Vagina (tissue), 2 donors: ENCODE data around the gene KBTBD2.

Source experiments
- POLR2A ChIP-seq, 2 donors: fragments of 450-650 bp; IDR thresholded peaks; one replicate each; pipeline ENCODE4 v1.6.1; 2017; ENCODE audit warnings: antibody characterized with exemption in 2 of 2, mild to moderate bottlenecking in 2 of 2, moderate library complexity in 2 of 2
- POLR2AphosphoS5 ChIP-seq, 2 donors: sonication (generic); formaldehyde crosslinking; IDR thresholded peaks; one replicate each; pipeline ENCODE4 v1.9.0; 2017; ENCODE audit warnings: antibody characterized with exemption in 2 of 2, mild to moderate bottlenecking in 2 of 2, low read depth in 1 of 2; ENCODE audit not compliant: insufficient read depth in 1 of 2
- TF ChIP-seq, protein P1 (sequence below), 3 experiments: fragments of 450-650 bp in 2 of 3; fragments of 200-600 bp in 1 of 3; sonication (generic) in 1 of 3; IDR thresholded peaks; one replicate each; pipeline ENCODE4 v1.5.1; 2017 to 2019; ENCODE audit warnings: antibody characterized with exemption in 3 of 3, mild to moderate bottlenecking in 2 of 3, moderate library complexity in 2 of 3

DNA sequence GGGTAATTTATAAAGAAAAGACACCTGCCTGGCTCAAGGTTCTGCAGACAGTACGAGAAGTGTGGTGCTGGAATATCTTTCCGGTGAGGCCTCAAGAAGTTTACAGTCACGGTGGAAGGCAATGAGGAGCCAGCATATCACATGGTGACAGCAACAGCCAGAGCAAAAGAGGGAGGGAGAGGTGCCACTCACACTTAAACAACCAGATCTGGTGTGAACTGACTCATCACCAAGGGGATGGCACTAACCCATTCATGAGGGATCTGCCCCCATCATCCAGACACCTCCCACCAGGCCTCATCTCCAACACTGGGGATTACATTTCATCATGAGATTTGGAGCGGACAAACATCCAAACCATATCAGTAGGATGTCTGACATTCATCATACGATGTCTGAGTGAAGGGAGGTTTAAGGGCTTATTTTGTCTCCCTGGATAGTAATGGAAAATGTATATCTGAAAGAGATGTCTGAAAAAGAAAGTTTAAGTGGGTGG, 23.5 kb upstream of the KBTBD2 start:
- TF ChIP-seq, protein P1, sequence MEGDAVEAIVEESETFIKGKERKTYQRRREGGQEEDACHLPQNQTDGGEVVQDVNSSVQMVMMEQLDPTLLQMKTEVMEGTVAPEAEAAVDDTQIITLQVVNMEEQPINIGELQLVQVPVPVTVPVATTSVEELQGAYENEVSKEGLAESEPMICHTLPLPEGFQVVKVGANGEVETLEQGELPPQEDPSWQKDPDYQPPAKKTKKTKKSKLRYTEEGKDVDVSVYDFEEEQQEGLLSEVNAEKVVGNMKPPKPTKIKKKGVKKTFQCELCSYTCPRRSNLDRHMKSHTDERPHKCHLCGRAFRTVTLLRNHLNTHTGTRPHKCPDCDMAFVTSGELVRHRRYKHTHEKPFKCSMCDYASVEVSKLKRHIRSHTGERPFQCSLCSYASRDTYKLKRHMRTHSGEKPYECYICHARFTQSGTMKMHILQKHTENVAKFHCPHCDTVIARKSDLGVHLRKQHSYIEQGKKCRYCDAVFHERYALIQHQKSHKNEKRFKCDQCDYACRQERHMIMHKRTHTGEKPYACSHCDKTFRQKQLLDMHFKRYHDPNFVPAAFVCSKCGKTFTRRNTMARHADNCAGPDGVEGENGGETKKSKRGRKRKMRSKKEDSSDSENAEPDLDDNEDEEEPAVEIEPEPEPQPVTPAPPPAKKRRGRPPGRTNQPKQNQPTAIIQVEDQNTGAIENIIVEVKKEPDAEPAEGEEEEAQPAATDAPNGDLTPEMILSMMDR (IDR thresholded peaks at IDR 0.05) = no peak
- TF ChIP-seq POLR2AphosphoS5 (IDR thresholded peaks at IDR 0.05; ENCODE audit: insufficient read depth in 1 of 2, low read depth in 1 of 2) = no peak
- TF ChIP-seq POLR2A (IDR thresholded peaks at IDR 0.05) = no peak
